ENCODE results near the gene CA14. TPM values are rescaled to one million over a fixed set of nuclear protein-coding genes. Genes with fewer than 3 reads are reported as not detected.
"Not testable (repeated sequence)": the region's sequence is repeated elsewhere in the genome, so short reads cannot be mapped to it uniquely, and the experiment has no call there.

CA14 gene
- total RNA-seq, 1 experiment from 2014 or later = 1.7 TPM

- Histone ChIP-seq H3K27me3 (ENCODE audit: insufficient read depth, low read depth) (no peaks in the 10 kb centered on the region), H2AFZ (no peak overlapping the region), H3K4me3 (no peak overlapping the region), H3K9me3 (ENCODE audit: insufficient read depth, low read depth) (no peaks in the 10 kb centered on the region), H4K20me1 (ENCODE audit: insufficient read depth) (no peaks in the 10 kb centered on the region; the same call in 1 of the 2 replicates), H3K4me2 (no peak overlapping the region), H3F3A (ENCODE audit: insufficient read depth, low read depth) (no peaks in the 10 kb centered on the region; the same call in 1 of the 2 replicates), H3K27ac (no peak overlapping the region), H3K4me1 (replicated peaks; ENCODE audit: insufficient read depth) (peaks cover 7% of the 10 kb centered on the region; the same call in 1 of the 2 replicates), H3K79me2 (ENCODE audit: low read depth) (peaks cover 27% of the 10 kb centered on the region), H3K36me3 (ENCODE audit: low read depth) (peaks cover 40% of the 10 kb centered on the region), H3K9me2 (ENCODE audit: insufficient read depth) (no peaks in the 10 kb centered on the region)
- POLR2A ChIA-PET (ENCODE audit: unreplicated experiment) = no interaction called here
- DNase-seq = no peak
- CTCF ChIA-PET = no interaction called here
- no peak for TF ChIP-seq CTCF (conservative IDR thresholded peaks at IDR 0.05)
- TF ChIP-seq EZH2 (IDR thresholded peaks at IDR 0.05; ENCODE audit: low read depth) = no peak
- intact Hi-C loops (cut with micrococcal nuclease; ENCODE audit: unreplicated experiment) = no loop called here
- no TSS peak for BruUV-seq (replicated peaks)
These were observed 42.1 kb downstream of the CA14 start for GRCh38 chr1:150299716-150300115.

- H3K36me3 ChIP-seq (ENCODE audit: low read depth) = peaks cover 25% of the 10 kb centered on the region; the same call in 1 of the 2 replicates
- no peak for DNase-seq
- no peaks in the 10 kb centered on the region; the same call in 1 of the 2 replicates for H3F3A ChIP-seq (ENCODE audit: insufficient read depth, low read depth)
- ChIA-PET POLR2A (ENCODE audit: unreplicated experiment) (interaction anchor here (0.6 kb wide), 1 partner anchor 14 kb away, joined by 7 read pairs; no protein-coding TSS in a partner anchor), CTCF (no interaction called here)
- 0 out of 2 replicates have a peak, but pooled peaks cover 4% of the 10 kb centered on the region for H3K79me2 ChIP-seq (ENCODE audit: low read depth)
- TF ChIP-seq EZH2 (IDR thresholded peaks at IDR 0.05; ENCODE audit: low read depth) (no peak), CTCF (conservative IDR thresholded peaks at IDR 0.05) (no peak)
- no peaks in the 10 kb centered on the region for H3K9me3 ChIP-seq (ENCODE audit: insufficient read depth, low read depth)
- no peaks in the 10 kb centered on the region for H3K4me1 ChIP-seq (replicated peaks; ENCODE audit: insufficient read depth)
- no peaks in the 10 kb centered on the region; the same call in 1 of the 2 replicates for H4K20me1 ChIP-seq (ENCODE audit: insufficient read depth)
- no peak overlapping the region for H2AFZ ChIP-seq
- intact Hi-C loops (cut with micrococcal nuclease; ENCODE audit: unreplicated experiment) = no loop called here
- H3K27ac ChIP-seq = no peak overlapping the region
- H3K4me2 ChIP-seq = no peak overlapping the region
- no peak overlapping the region for H3K4me3 ChIP-seq
- H3K27me3 ChIP-seq (ENCODE audit: insufficient read depth, low read depth) = no peaks in the 10 kb centered on the region
- BruUV-seq (replicated peaks) = no TSS peak
- H3K9me2 ChIP-seq (ENCODE audit: insufficient read depth) = no peaks in the 10 kb centered on the region
These were observed 44.8 kb downstream of the CA14 start for GRCh38 chr1:150302338-150302737.

- no peak overlapping the region for H3K27ac ChIP-seq
- H4K20me1 ChIP-seq (ENCODE audit: insufficient read depth) = no peaks in the 10 kb centered on the region; the same call in 1 of the 2 replicates
- DNase-seq = no peak
- no peaks in the 10 kb centered on the region for H3K4me1 ChIP-seq (replicated peaks; ENCODE audit: insufficient read depth)
- no peak overlapping the region for H3K4me2 ChIP-seq
- H2AFZ ChIP-seq = no peak overlapping the region
- no TSS peak for BruUV-seq (replicated peaks)
- 0 out of 2 replicates have a peak, but pooled peaks cover 4% of the 10 kb centered on the region for H3K79me2 ChIP-seq (ENCODE audit: low read depth)
- H3K9me3 ChIP-seq (ENCODE audit: insufficient read depth, low read depth) = no peaks in the 10 kb centered on the region
- no peaks in the 10 kb centered on the region; the same call in 1 of the 2 replicates for H3F3A ChIP-seq (ENCODE audit: insufficient read depth, low read depth)
- no peaks in the 10 kb centered on the region for H3K27me3 ChIP-seq (ENCODE audit: insufficient read depth, low read depth)
- H3K36me3 ChIP-seq (ENCODE audit: low read depth) = peaks cover 21% of the 10 kb centered on the region; the same call in 1 of the 2 replicates
- CTCF ChIA-PET = interaction anchor here (0.6 kb wide), 1 partner anchor 97 kb away, joined by 3 read pairs; no protein-coding TSS in a partner anchor
- POLR2A ChIA-PET (ENCODE audit: unreplicated experiment) = interaction anchor here (0.6 kb wide), 1 partner anchor 17 kb away, joined by 4 read pairs; no protein-coding TSS in a partner anchor
- TF ChIP-seq EZH2 (IDR thresholded peaks at IDR 0.05; ENCODE audit: low read depth) (no peak), CTCF (conservative IDR thresholded peaks at IDR 0.05) (no peak)
- intact Hi-C loops (cut with micrococcal nuclease; ENCODE audit: unreplicated experiment) = no loop called here
- no peak overlapping the region for H3K4me3 ChIP-seq
- H3K9me2 ChIP-seq (ENCODE audit: insufficient read depth) = no peaks in the 10 kb centered on the region
These were observed 45.3 kb downstream of the CA14 start for GRCh38 chr1:150302902-150303301.

GRCh38 chr1:150308585-150308984 is 51.0 kb downstream of the CA14 start:
- H4K20me1 ChIP-seq (ENCODE audit: insufficient read depth); H3K4me1 ChIP-seq (replicated peaks; ENCODE audit: insufficient read depth); H3K9me2 ChIP-seq (ENCODE audit: insufficient read depth); intact Hi-C loops (cut with micrococcal nuclease; ENCODE audit: unreplicated experiment); BruUV-seq (replicated peaks); H3K27me3 ChIP-seq (ENCODE audit: insufficient read depth, low read depth); H3K4me2 ChIP-seq; POLR2A ChIA-PET (ENCODE audit: unreplicated experiment); H3K27ac ChIP-seq; DNase-seq; H3K79me2 ChIP-seq (ENCODE audit: low read depth); H3K36me3 ChIP-seq (ENCODE audit: low read depth); H2AFZ ChIP-seq; H3K9me3 ChIP-seq (ENCODE audit: insufficient read depth, low read depth); H3K4me3 ChIP-seq: not testable (repeated sequence)
- CTCF ChIA-PET = interaction anchor here (0.6 kb wide), 1 partner anchor 329 kb away, joined by 4 read pairs; no protein-coding TSS in a partner anchor
- H3F3A ChIP-seq (ENCODE audit: insufficient read depth, low read depth) = peaks cover 17% of the 10 kb centered on the region
